HEK293 (cell line): ENCODE results near the gene TPD52L1.

Experiments used
- ATF2 ChIP-seq: fragments of 450-650 bp; formaldehyde crosslinking; IDR thresholded peaks from 2 replicates; pipeline ENCODE4 v1.5.1; 2016; ENCODE audit warnings: missing biosample characterization, missing genetic modification characterization, low read depth
- HOXA7 ChIP-seq: sonication (generic); formaldehyde crosslinking; IDR thresholded peaks from 2 replicates; pipeline ENCODE4 v1.8.1; 2022; ENCODE audit warnings: missing genetic modification reagents, borderline replicate concordance
- IKZF3 ChIP-seq: fragments of 450-650 bp; IDR thresholded peaks from 2 replicates; pipeline ENCODE4 v1.5.0; 2018; ENCODE audit warnings: missing biosample characterization, mild to moderate bottlenecking, missing genetic modification characterization, moderate library complexity
- OSR2 ChIP-seq: fragments of 450-650 bp; formaldehyde crosslinking; IDR thresholded peaks from 2 replicates; pipeline ENCODE4 v1.5.1; 2016; ENCODE audit warnings: missing biosample characterization, missing genetic modification characterization
- SCRT1 ChIP-seq: fragments of 450-650 bp; formaldehyde crosslinking; IDR thresholded peaks from 2 replicates; pipeline ENCODE4 v1.5.1; 2016; ENCODE audit warnings: missing biosample characterization, missing genetic modification characterization, borderline replicate concordance
- ZBTB17 ChIP-seq: fragments of 450-650 bp; formaldehyde crosslinking; IDR thresholded peaks from 2 replicates; pipeline ENCODE4 v1.5.1; 2016; ENCODE audit warnings: missing biosample characterization, missing genetic modification characterization
- ZBTB26 ChIP-seq: fragments of 450-650 bp; formaldehyde crosslinking; optimal IDR thresholded peaks from 2 replicates; pipeline ENCODE3; 2016; ENCODE audit warnings: missing biosample characterization, mild to moderate bottlenecking, missing genetic modification characterization
- ZBTB48 ChIP-seq: fragments of 450-650 bp; formaldehyde crosslinking; IDR thresholded peaks from 2 replicates; pipeline ENCODE4 v1.5.1; 2016; ENCODE audit warnings: missing biosample characterization, missing genetic modification characterization
- ZNF10 ChIP-seq: fragments of 450-650 bp; formaldehyde crosslinking; IDR thresholded peaks from 2 replicates; pipeline ENCODE4 v1.5.1; 2017; ENCODE audit warnings: missing biosample characterization, missing genetic modification characterization
- ZNF114 ChIP-seq: fragments of 450-650 bp; formaldehyde crosslinking; IDR thresholded peaks from 2 replicates; pipeline ENCODE4 v1.5.0; 2017; ENCODE audit warnings: missing biosample characterization, missing genetic modification characterization
- ZNF174 ChIP-seq: fragments of 450-650 bp; formaldehyde crosslinking; IDR thresholded peaks from 2 replicates; pipeline ENCODE4 v1.5.0; 2017; ENCODE audit warnings: missing biosample characterization, mild to moderate bottlenecking, missing genetic modification characterization
- ZNF175 ChIP-seq: fragments of 450-650 bp; formaldehyde crosslinking; IDR thresholded peaks from 2 replicates; pipeline ENCODE4 v1.5.1; 2016; ENCODE audit warnings: missing biosample characterization, missing genetic modification characterization
- ZNF2 ChIP-seq: fragments of 450-650 bp; formaldehyde crosslinking; IDR thresholded peaks from 2 replicates; pipeline ENCODE4 v1.5.1; 2016; ENCODE audit warnings: missing biosample characterization, missing genetic modification characterization
- ZNF391 ChIP-seq: fragments of 450-650 bp; formaldehyde crosslinking; IDR thresholded peaks from 2 replicates; pipeline ENCODE4 v1.5.1; 2016; ENCODE audit warnings: low read depth, missing biosample characterization, missing genetic modification characterization, borderline replicate concordance
- ZNF560 ChIP-seq: fragments of 450-650 bp; formaldehyde crosslinking; IDR thresholded peaks from 2 replicates; pipeline ENCODE4 v1.5.1; 2017; ENCODE audit warnings: missing biosample characterization, missing genetic modification characterization, borderline replicate concordance
- ZNF600 ChIP-seq: fragments of 450-650 bp; formaldehyde crosslinking; IDR thresholded peaks from 2 replicates; pipeline ENCODE4 v1.5.1; 2016; ENCODE audit warnings: missing biosample characterization, missing genetic modification characterization
- ZNF624 ChIP-seq: fragments of 450-650 bp; formaldehyde crosslinking; IDR thresholded peaks from 2 replicates; pipeline ENCODE4 v1.5.1; 2017; ENCODE audit warnings: missing biosample characterization, missing genetic modification characterization
- ZNF658 ChIP-seq: fragments of 450-650 bp; formaldehyde crosslinking; IDR thresholded peaks from 2 replicates; pipeline ENCODE4; 2016; ENCODE audit warnings: missing biosample characterization, missing genetic modification characterization
- ZNF660 ChIP-seq: fragments of 450-650 bp; IDR thresholded peaks from 2 replicates; pipeline ENCODE4 v1.5.1; 2018; ENCODE audit warnings: missing biosample characterization, mild to moderate bottlenecking, missing genetic modification characterization
- ZSCAN18 ChIP-seq: fragments of 450-650 bp; formaldehyde crosslinking; IDR thresholded peaks from 2 replicates; pipeline ENCODE4 v1.5.1; 2016; ENCODE audit warnings: missing biosample characterization, missing genetic modification characterization
- TF ChIP-seq, protein P1 (sequence below): fragments of 450-650 bp; formaldehyde crosslinking; IDR thresholded peaks from 2 replicates; pipeline ENCODE4 v1.5.1; 2016; ENCODE audit warnings: missing biosample characterization, missing genetic modification characterization, borderline replicate concordance
- TF ChIP-seq, protein P2 (sequence below): fragments of 450-650 bp; formaldehyde crosslinking; IDR thresholded peaks from 2 replicates; pipeline ENCODE4 v1.5.1; 2017; ENCODE audit warnings: missing biosample characterization, missing genetic modification characterization
- TF ChIP-seq, protein P3 (sequence below): fragments of 450-650 bp; formaldehyde crosslinking; IDR thresholded peaks from 2 replicates; pipeline ENCODE4 v1.5.1; 2016; ENCODE audit warnings: missing biosample characterization, missing genetic modification characterization

TPD52L1 gene

GRCh38 chr6:125310994-125311649, 157.5 kb downstream of the TPD52L1 start (continued):
- TF ChIP-seq ATF2 (tag by site-specific recombination) = no peak
- TF ChIP-seq, protein P1, sequence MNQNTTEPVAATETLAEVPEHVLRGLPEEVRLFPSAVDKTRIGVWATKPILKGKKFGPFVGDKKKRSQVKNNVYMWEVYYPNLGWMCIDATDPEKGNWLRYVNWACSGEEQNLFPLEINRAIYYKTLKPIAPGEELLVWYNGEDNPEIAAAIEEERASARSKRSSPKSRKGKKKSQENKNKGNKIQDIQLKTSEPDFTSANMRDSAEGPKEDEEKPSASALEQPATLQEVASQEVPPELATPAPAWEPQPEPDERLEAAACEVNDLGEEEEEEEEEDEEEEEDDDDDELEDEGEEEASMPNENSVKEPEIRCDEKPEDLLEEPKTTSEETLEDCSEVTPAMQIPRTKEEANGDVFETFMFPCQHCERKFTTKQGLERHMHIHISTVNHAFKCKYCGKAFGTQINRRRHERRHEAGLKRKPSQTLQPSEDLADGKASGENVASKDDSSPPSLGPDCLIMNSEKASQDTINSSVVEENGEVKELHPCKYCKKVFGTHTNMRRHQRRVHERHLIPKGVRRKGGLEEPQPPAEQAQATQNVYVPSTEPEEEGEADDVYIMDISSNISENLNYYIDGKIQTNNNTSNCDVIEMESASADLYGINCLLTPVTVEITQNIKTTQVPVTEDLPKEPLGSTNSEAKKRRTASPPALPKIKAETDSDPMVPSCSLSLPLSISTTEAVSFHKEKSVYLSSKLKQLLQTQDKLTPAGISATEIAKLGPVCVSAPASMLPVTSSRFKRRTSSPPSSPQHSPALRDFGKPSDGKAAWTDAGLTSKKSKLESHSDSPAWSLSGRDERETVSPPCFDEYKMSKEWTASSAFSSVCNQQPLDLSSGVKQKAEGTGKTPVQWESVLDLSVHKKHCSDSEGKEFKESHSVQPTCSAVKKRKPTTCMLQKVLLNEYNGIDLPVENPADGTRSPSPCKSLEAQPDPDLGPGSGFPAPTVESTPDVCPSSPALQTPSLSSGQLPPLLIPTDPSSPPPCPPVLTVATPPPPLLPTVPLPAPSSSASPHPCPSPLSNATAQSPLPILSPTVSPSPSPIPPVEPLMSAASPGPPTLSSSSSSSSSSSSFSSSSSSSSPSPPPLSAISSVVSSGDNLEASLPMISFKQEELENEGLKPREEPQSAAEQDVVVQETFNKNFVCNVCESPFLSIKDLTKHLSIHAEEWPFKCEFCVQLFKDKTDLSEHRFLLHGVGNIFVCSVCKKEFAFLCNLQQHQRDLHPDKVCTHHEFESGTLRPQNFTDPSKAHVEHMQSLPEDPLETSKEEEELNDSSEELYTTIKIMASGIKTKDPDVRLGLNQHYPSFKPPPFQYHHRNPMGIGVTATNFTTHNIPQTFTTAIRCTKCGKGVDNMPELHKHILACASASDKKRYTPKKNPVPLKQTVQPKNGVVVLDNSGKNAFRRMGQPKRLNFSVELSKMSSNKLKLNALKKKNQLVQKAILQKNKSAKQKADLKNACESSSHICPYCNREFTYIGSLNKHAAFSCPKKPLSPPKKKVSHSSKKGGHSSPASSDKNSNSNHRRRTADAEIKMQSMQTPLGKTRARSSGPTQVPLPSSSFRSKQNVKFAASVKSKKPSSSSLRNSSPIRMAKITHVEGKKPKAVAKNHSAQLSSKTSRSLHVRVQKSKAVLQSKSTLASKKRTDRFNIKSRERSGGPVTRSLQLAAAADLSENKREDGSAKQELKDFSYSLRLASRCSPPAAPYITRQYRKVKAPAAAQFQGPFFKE (tag by site-specific recombination) = no peak
- TF ChIP-seq ZNF624 = no peak
- no peak for TF ChIP-seq ZNF175 (tag by site-specific recombination)
- 0 out of 2 replicates have a peak, but pooled peaks have one; percentile 55 for TF ChIP-seq ZNF2 (tag by site-specific recombination)
- no peak for TF ChIP-seq ZSCAN18 (tag by site-specific recombination)
- no peak for TF ChIP-seq ZNF600 (tag by site-specific recombination)
- TF ChIP-seq ZNF658 = no peak
- TF ChIP-seq ZNF660 (tag by site-specific recombination) = peak; percentile 61; the same call in 1 of the 2 replicates
- TF ChIP-seq IKZF3 = peak; percentile 76
- no peak for TF ChIP-seq HOXA7
- TF ChIP-seq, protein P2, sequence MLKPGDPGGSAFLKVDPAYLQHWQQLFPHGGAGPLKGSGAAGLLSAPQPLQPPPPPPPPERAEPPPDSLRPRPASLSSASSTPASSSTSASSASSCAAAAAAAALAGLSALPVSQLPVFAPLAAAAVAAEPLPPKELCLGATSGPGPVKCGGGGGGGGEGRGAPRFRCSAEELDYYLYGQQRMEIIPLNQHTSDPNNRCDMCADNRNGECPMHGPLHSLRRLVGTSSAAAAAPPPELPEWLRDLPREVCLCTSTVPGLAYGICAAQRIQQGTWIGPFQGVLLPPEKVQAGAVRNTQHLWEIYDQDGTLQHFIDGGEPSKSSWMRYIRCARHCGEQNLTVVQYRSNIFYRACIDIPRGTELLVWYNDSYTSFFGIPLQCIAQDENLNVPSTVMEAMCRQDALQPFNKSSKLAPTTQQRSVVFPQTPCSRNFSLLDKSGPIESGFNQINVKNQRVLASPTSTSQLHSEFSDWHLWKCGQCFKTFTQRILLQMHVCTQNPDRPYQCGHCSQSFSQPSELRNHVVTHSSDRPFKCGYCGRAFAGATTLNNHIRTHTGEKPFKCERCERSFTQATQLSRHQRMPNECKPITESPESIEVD (tag by site-specific recombination) = no peak
- no peak for TF ChIP-seq ZNF114 (tag by site-specific recombination)
- TF ChIP-seq ZNF560 = no peak
- TF ChIP-seq OSR2 (tag by site-specific recombination) = no peak
- no peak for TF ChIP-seq ZBTB48 (tag by site-specific recombination)
- no peak for TF ChIP-seq ZNF174
- TF ChIP-seq ZBTB17 (tag by site-specific recombination) = 0 out of 2 replicates have a peak, but pooled peaks have one; percentile 15
- TF ChIP-seq SCRT1 (tag by site-specific recombination) = 0 out of 2 replicates have a peak, but pooled peaks have one; percentile 20
- peak; percentile 21; the same call in 1 of the 2 replicates for TF ChIP-seq ZNF10
- TF ChIP-seq ZNF391 (tag by site-specific recombination) = no peak
- TF ChIP-seq, protein P3, sequence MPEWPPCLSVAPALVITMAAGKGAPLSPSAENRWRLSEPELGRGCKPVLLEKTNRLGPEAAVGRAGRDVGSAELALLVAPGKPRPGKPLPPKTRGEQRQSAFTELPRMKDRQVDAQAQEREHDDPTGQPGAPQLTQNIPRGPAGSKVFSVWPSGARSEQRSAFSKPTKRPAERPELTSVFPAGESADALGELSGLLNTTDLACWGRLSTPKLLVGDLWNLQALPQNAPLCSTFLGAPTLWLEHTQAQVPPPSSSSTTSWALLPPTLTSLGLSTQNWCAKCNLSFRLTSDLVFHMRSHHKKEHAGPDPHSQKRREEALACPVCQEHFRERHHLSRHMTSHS (tag by site-specific recombination) = no peak
- TF ChIP-seq ZBTB26 (tag by site-specific recombination) = no peak
